Jurkat, Clone E6-1 (cell line): ENCODE measurements around the gene CSNK1G2.
"Not testable (repeated sequence)": the region's sequence is repeated elsewhere in the genome, so short reads cannot be mapped to it uniquely, and the experiment has no call there.

Source experiments
- DNase-seq: peaks from one replicate; pipeline ENCODE4 v3.0.0-alpha.2; 2011; ENCODE audit warnings: low read depth, low spot score
- H3K4me3 ChIP-seq: 2 replicates; pipeline ENCODE4 v1.5.1; 2011; ENCODE audit warnings: mild to moderate bottlenecking, low read length, control low read depth, moderate library complexity

The CSNK1G2 gene

GRCh38 chr19:1980091-1980808 is 39.3 kb downstream of the CSNK1G2 start:
- H3K4me3 ChIP-seq = no peak overlapping the region
- no peak for DNase-seq

DNA sequence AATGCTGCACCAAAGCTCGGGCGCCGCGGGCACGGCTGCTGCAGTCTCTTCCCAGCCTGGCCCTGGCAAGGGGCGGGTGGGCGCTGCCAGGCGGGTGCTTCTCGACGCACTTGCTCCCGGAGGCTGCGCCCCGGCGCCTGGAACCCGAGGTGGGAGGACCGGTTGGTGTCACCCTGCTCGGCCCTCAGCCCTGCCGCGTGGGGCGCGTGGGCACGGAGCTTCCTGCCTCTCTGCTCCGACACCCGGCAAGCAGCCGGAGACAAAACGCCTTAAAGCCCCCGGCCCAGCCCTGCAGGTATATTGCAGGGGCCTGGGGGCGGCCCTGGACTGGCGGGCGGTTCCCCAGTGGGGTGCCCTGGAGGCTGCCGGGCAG is 39.8 kb downstream of the CSNK1G2 start:
- DNase-seq = no peak
- H3K4me3 ChIP-seq = no peak overlapping the region

GRCh38 chr19:1981253-1981652 is 40.3 kb downstream of the CSNK1G2 start:
- H3K4me3 ChIP-seq = no peak overlapping the region
- DNase-seq = no peak

- no peak overlapping the region for H3K4me3 ChIP-seq
- DNase-seq = no peak
Measured at GRCh38 chr19:1984357-1984756, 43.4 kb downstream of the CSNK1G2 start.

- DNase-seq = no peak
- no peak overlapping the region for H3K4me3 ChIP-seq
Measured at GRCh38 chr19:1985588-1986356, 44.8 kb downstream of the CSNK1G2 start.

- H3K4me3 ChIP-seq = no peak overlapping the region
- DNase-seq = no peak
Measured at GRCh38 chr19:1986357-1987162, 45.6 kb downstream of the CSNK1G2 start.

GRCh38 chr19:1987197-1988187 is 46.5 kb downstream of the CSNK1G2 start:
- no peak overlapping the region for H3K4me3 ChIP-seq
- DNase-seq = no peak

DNA sequence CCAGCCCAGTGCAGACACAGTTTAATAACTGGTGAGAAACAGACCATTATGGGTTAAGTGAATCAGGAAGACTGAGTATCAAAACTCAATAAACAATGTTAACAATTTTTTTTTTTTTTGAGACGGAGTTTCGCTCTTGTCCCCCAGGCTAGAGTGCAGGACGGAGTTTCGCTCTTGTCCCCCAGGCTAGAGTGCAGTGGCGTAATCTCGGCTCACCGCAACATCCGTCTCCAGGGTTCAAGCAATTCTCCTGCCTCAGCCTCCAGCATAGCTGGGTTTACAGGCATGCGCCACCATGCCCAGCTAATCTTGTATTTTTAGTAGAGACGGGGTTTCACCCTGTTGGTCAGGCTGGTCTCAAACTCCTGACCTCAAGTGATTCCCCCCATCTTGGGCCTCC is 47.5 kb downstream of the CSNK1G2 start:
- H3K4me3 ChIP-seq, DNase-seq: not testable (repeated sequence)

GRCh38 chr19:1989513-1990229 is 48.7 kb downstream of the CSNK1G2 start:
- DNase-seq = no peak
- H3K4me3 ChIP-seq = no peak overlapping the region

DNA sequence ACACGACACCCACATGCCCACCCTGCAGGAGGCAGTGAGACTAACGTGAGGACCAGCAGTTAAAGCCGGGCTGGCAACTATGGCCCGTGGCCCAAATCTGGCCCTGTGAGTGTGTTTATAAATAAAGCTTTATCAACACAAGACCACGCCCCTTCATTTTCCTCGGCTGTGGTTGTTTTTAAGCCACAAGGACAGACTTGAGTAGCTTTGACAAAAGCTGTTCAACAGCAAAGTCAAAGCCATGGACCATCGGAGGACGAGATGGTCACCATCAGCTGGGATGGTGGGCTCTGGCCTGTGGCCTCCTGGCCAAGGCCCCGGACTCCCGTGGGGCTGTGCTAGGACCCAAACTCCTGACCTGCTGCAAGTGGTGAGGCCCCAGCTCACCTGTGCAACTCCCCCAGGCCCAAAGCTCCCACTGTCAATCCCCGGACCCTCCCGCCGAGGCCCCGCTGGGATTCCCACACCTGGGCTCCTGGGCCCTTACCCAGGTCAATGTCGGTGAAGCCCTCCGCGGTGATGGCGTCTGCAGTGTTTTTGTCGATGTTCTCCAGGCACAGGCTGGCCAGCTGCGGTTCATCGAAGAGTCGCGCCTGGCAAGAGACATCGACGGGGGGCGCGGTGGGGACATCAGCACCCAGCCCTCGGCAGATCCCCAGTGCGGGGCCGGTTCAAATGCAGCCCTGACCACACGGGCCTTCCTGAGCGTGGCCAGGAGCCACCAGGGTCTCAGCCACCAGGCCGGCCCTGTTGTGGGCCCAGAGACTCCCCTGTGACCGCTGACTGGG is 49.5 kb downstream of the CSNK1G2 start:
- DNase-seq = no peak
- H3K4me3 ChIP-seq = no peak overlapping the region

DNA sequence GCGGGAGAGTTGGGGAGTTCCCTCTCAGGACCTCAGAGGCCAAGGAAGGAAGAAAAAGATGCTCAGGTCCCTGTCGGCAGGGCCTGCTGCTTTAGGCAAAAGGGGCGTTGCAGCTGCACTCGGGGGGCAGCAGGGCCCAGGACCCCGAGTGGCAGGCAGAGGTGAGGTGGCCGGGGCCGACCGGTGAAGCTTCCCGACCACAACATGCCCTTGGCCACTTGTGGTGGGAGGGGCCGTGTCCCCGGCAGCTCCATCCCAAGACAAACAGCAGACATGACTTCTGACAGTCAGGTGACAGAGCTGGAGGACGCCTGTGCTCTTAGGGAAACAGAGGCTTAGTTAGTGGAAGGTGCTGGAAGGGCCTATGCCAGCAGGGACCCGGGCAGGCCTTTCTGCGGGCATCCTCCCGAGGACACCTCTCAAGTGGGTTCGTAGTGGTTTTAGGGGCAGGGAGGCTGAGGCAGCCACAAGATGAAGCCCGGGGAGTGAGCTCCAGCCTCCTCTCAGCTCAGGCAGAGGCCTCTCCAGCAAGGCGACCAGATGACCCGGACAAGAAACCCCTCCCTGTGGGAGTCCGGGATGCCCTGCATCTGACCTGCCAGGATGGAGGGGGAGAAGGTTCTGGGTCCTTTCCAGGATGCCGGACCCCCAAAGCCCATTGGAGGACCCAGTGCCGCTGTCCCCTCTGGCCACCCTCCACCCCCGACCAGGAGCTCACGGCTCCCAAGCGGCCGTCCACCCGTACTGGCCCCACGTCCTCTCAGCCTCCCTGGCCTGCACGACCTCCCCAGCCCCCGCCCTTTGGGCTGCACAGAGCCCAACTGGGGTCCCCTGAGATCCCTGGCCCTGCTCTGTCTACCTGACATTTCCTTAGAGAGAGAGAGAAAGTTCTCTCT is 50.3 kb downstream of the CSNK1G2 start:
- DNase-seq = no peak
- no peak overlapping the region for H3K4me3 ChIP-seq

DNA sequence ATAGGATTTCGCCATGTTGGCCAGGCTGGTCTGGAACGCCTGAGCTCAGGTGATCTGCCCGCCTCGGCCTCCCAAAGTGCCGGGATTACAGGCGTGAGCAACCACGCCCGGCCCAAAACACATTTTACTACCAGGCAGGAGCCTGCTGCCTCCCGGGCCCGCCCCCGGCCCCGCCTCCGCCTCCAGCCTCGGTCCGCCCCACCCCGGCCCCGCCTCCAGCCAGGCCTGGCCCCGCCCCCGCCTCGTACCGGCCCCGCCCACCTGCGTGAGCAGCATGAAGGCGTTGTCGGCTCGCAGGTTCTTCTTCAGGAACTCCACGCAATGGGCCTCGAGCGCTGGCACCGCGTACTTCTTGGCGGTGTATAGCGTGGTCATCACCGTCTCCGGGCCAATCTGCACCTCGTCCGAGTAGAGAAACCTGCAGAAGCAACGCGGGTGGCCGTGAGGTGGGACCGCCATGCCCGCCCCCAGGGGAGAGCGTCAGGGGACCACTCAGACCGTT is 51.8 kb downstream of the CSNK1G2 start:
- DNase-seq = no peak
- no peak overlapping the region for H3K4me3 ChIP-seq

- DNase-seq = no peak
Measured at GRCh38 chr19:1997353-1998233, 56.6 kb downstream of the CSNK1G2 start.

GRCh38 chr19:1998712-1999708 is 58.0 kb downstream of the CSNK1G2 start:
- no peak overlapping the region for H3K4me3 ChIP-seq
- DNase-seq = no peak

More at GRCh38 chr19:1997353-1998233, 56.6 kb downstream of the CSNK1G2 start:
- H3K4me3 ChIP-seq = no peak overlapping the region
